Skeletal muscle tissue (tissue), 4 donors: ENCODE results near the gene WDR49. TPM values are rescaled to one million over a fixed set of nuclear protein-coding genes. Genes with fewer than 3 reads are reported as not detected.

Experiments used
- H3K27ac ChIP-seq: one replicate; pipeline ENCODE4 v1.7.0; 2013; ENCODE audit warnings: mild to moderate bottlenecking, low read depth, low read length, inconsistent platforms
- H3K27me3 ChIP-seq, 3 donors: one replicate each; pipeline ENCODE4 v1.7.0; 2013; ENCODE audit warnings: low read length in 3 of 3; ENCODE audit not compliant: control insufficient read depth in 3 of 3, insufficient read depth in 3 of 3
- H3K36me3 ChIP-seq, 3 donors: one replicate each; pipeline ENCODE4 v1.7.0; 2013; ENCODE audit warnings: low read length in 3 of 3; ENCODE audit not compliant: control insufficient read depth in 3 of 3, insufficient read depth in 3 of 3
- H3K4me1 ChIP-seq, 3 donors: one replicate each; pipeline ENCODE4 v1.7.0; 2013; ENCODE audit warnings: low read length in 3 of 3, mild to moderate bottlenecking in 3 of 3; ENCODE audit not compliant: control insufficient read depth in 3 of 3, insufficient read depth in 3 of 3
- H3K4me3 ChIP-seq, 3 donors: one replicate each; pipeline ENCODE4 v1.7.0; 2013; ENCODE audit warnings: low read length in 3 of 3
- H3K9ac ChIP-seq, 3 donors: one replicate each; pipeline ENCODE4 v1.7.0; 2013; ENCODE audit warnings: low read length in 3 of 3, mild to moderate bottlenecking in 3 of 3, moderate library complexity in 2 of 3, low read depth in 1 of 3
- H3K9me3 ChIP-seq, 3 donors: one replicate each; pipeline ENCODE4 v1.7.0; 2013; ENCODE audit warnings: low read length in 3 of 3; ENCODE audit not compliant: control insufficient read depth in 3 of 3
- total RNA-seq: library from RNA; depleted of rRNA; stranded (reverse); fragments of >200 nt; gene quantifications from one replicate; pipeline ENCODE4 v1.2.3, GENCODE V29; 2014
- donor health status: Osteomylitis.

WDR49 gene
- total RNA-seq, result 5.7 TPM

DNA sequence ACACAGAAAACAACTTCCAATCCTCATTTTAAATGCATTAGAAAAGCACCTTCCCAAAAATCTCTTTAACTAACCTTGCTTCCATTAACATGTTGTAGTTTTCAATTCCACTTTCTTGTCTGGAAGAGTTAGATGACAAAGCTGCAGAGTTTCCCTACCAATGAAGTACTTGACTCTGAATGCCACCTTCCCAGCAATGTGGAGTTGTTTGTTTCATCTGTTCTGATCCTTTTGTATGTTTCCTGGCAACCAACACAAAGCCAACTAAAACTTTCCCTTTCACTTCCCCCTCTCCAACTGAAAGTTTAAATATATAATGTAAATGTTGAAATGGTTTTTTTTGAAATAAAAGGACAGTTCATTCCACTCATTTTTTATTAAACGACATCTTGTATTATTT, at the start of gene WDR49:
Gene WDR49 (minus strand): TSS at position 183 of the 400 bp plus-strand sequence. CDS start 517 bp downstream, outside the sequence.
- Histone ChIP-seq H3K27ac (no peak within 1 kb of the TSS), H3K36me3 (no peaks in the 10 kb centered on the region), H3K27me3 (no peaks in the 10 kb centered on the region), H3K9me3 (no peaks in the 10 kb centered on the region), H3K4me1 (no peaks in the 10 kb centered on the region), H3K9ac (no peak within 1 kb of the TSS), H3K4me3 (no peak within 1 kb of the TSS)

DNA sequence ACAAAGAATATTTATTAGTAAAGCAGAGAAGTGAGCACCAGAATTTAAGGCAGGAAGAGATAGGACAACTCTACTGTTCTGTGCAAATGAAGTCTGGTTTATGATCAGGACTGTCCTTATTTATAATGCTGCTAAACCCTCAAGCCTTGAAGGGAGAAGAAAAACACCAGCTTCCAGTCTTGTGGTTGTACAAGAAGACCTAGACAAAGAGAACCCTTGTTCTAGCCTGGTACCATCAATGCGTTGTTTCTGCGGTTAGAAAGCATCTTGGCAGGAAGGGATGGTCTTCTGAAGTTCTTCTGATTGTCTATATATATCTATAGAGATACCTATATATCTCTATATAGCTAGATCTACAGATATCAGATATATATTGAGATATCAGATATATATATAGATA, 47.2 kb upstream of the WDR49 start:
- Histone ChIP-seq H3K4me3 (no peak overlapping the region), H3K9me3 (no peaks in the 10 kb centered on the region), H3K4me1 (no peaks in the 10 kb centered on the region), H3K27me3 (no peaks in the 10 kb centered on the region), H3K27ac (no peak overlapping the region), H3K9ac (no peak overlapping the region), H3K36me3 (peaks cover 0 to 8% (median 2%) of the 10 kb centered on the region in 3 donors)

DNA sequence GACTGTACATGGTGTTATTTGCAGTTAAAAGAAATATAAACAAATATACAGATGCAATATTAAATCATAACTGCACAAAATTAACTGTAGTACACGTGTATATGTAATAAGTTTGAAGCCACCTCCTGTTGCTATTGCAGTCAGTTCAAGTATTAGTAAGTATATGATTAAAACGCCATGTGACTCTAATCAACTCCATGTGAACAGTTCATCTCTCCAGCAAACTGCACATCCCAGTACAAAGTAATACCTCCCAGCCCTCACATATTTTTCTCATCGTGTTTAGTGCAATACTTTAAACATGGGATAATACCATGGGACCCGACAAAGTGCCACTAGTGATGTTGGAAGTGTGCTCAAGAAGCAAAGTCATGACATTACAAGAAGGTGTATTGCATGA, 46.3 kb upstream of the WDR49 start:
- Histone ChIP-seq H3K4me1 (no peaks in the 10 kb centered on the region), H3K27ac (no peak overlapping the region), H3K27me3 (no peaks in the 10 kb centered on the region), H3K4me3 (no peak overlapping the region), H3K9ac (no peak overlapping the region), H3K9me3 (no peaks in the 10 kb centered on the region), H3K36me3 (peaks cover 0 to 10% (median 4%) of the 10 kb centered on the region in 3 donors)

DNA sequence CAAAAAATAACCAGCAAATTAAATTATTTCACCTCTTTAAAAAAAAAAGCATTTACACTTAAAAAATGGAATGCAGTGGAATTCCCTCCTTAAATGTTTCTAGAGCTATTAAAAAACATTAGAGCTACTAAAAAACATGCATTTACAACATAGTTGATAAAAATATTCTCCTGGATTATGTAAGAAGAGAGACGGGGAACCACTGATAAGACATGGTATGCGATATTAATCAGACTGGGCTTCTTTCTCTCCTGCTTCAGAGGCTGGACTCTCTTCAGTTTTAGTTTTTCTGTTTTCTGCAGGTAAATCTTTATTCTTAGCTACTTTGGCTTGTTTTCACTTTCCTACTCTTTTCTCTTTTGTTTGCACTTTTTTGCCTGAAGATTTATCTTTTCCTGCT, 40.4 kb upstream of the WDR49 start:
- Histone ChIP-seq H3K4me3 (no peak overlapping the region), H3K27ac (no peak overlapping the region), H3K36me3 (peaks cover 3 to 13% (median 13%) of the 10 kb centered on the region in 3 donors), H3K4me1 (no peaks in the 10 kb centered on the region), H3K9ac (no peak overlapping the region), H3K9me3 (no peaks in the 10 kb centered on the region), H3K27me3 (no peaks in the 10 kb centered on the region)

DNA sequence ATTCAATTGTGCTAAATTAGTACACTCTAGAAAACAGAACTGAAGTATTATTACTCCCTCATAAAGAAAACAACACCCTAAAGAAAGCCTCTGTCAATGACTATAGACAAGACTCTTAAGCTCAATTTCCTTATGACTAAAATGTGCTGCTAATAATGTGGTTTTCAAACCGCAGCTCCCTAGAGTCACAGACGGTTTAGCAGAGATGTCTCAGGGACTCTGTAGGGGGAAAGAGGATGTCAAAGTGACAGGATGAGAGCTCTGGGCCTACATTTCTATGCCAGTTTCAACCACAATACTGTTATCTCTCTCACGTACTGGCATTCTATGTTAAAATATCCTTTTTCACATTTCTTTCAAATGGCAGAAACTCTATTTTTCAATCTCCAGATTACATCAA, 37.6 kb upstream of the WDR49 start:
- H3K9me3 ChIP-seq, result no peaks in the 10 kb centered on the region
- H3K4me3 ChIP-seq, result no peak overlapping the region
- no peaks in the 10 kb centered on the region for H3K27me3 ChIP-seq
- no peaks in the 10 kb centered on the region for H3K4me1 ChIP-seq
- no peak overlapping the region for H3K9ac ChIP-seq
- H3K36me3 ChIP-seq, result peaks cover 3 to 21% (median 17%) of the 10 kb centered on the region in 3 donors
- no peak overlapping the region for H3K27ac ChIP-seq

DNA sequence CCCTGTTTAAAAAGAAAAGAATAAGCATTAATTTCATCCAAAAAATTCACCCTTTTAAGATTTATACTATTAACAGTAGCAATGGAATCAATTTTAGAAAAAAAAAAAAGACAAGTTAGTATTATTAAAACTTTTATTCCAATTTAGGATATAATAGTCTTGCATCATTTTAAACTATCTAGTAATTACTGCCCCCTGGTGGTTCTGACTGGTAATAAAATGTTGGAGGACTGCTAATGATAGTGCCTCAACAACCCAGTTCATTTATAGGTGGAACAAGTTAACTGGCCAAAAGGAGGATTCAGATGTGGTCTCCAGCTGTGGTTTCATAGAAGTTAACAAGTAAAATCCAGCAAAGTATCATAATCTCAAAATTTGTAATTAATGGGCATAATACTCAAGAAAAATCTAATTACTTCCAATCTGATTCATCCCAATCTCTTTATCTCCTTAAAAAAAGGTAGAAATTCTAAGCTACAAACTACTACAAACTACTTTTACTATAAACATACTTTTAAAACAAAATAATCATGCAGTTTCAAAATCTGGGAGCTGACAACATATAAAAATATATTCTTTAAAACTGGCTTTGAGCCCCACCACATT, 30.7 kb upstream of the WDR49 start:
- no peaks in the 10 kb centered on the region for H3K27me3 ChIP-seq
- no peak overlapping the region for H3K27ac ChIP-seq
- H3K9me3 ChIP-seq, result no peaks in the 10 kb centered on the region
- no peaks in the 10 kb centered on the region for H3K4me1 ChIP-seq
- H3K36me3 ChIP-seq, result peaks cover 0 to 13% (median 8%) of the 10 kb centered on the region in 3 donors
- no peak overlapping the region for H3K4me3 ChIP-seq
- H3K9ac ChIP-seq, result no peak overlapping the region

DNA sequence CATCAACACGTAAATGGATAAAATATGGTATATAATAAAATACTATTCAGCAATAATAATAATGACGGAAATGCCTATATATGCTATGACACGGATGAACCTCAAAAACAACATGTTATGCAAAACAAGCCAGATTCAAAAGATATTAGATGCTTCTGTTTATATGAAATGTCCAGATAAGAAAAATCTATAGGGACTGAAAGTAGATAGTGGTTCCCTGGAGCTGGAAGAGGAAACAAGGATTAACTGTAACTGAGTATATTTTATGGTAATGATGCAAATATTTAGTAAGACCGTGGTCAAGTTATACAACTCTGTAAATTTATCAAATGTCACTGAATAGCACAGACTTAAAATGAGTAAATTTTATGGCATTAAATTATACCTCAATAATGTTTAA, 25.8 kb upstream of the WDR49 start:
- no peaks in the 10 kb centered on the region for H3K27me3 ChIP-seq
- H3K27ac ChIP-seq, result no peak overlapping the region
- peaks cover 0 to 11% (median 8%) of the 10 kb centered on the region in 3 donors for H3K36me3 ChIP-seq

DNA sequence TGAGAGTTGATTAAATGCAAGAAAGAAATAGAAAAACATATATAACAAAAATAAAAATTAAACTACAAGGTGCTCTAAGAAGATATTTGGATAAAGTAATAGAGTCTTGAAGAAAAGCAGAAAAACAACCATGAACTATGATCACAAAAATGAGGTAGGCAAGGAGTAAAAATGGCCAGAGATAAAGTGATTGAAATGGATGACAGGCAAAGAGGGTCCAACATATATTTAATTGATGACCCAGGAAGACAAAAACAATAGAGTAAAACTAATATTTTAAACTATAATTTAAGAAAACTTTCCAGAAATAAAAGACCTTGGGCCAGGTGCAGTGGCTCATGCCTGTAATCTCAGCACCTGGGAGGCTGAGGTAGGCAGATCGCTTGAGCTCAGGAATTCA, 22.1 kb upstream of the WDR49 start:
- H3K36me3 ChIP-seq, result peaks cover 0 to 7% (median 6%) of the 10 kb centered on the region in 3 donors
- peaks cover 0 to 17% (median 0%) of the 10 kb centered on the region in 3 donors for H3K9me3 ChIP-seq
- H3K4me1 ChIP-seq, result no peaks in the 10 kb centered on the region
- no peaks in the 10 kb centered on the region for H3K27me3 ChIP-seq
- no peak overlapping the region for H3K4me3 ChIP-seq
- H3K9ac ChIP-seq, result no peak overlapping the region
- H3K27ac ChIP-seq, result no peak overlapping the region

More for the DNA sequence above, 25.8 kb upstream of the WDR49 start:
- no peak overlapping the region for H3K4me3 ChIP-seq
- peaks cover 0 to 17% (median 0%) of the 10 kb centered on the region in 3 donors for H3K9me3 ChIP-seq
- no peaks in the 10 kb centered on the region for H3K4me1 ChIP-seq
- no peak overlapping the region for H3K9ac ChIP-seq

DNA sequence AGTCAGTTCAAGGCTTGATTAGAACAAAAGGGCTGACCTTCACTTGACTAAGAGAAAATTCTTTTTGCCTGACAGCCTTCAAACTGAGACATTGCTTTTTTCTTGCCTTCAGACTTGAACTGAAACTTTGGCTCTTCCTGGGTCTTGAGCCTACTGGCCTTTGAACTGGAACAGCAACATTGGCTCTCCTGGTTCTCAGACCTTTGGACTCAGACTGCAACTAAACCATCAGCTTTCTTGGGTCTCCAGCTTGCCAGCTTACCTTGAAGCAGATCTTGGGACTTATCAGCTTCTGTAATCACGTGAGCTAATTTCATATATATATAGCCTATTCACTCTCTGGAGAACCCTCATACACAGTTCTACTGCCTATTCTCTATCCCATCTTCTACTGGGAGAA, 19.5 kb upstream of the WDR49 start:
- Histone ChIP-seq H3K4me3 (no peak overlapping the region), H3K4me1 (no peaks in the 10 kb centered on the region), H3K36me3 (peaks cover 0 to 7% (median 6%) of the 10 kb centered on the region in 3 donors), H3K9ac (no peak overlapping the region), H3K9me3 (peaks cover 0 to 17% (median 0%) of the 10 kb centered on the region in 3 donors), H3K27me3 (no peaks in the 10 kb centered on the region), H3K27ac (no peak overlapping the region)

DNA sequence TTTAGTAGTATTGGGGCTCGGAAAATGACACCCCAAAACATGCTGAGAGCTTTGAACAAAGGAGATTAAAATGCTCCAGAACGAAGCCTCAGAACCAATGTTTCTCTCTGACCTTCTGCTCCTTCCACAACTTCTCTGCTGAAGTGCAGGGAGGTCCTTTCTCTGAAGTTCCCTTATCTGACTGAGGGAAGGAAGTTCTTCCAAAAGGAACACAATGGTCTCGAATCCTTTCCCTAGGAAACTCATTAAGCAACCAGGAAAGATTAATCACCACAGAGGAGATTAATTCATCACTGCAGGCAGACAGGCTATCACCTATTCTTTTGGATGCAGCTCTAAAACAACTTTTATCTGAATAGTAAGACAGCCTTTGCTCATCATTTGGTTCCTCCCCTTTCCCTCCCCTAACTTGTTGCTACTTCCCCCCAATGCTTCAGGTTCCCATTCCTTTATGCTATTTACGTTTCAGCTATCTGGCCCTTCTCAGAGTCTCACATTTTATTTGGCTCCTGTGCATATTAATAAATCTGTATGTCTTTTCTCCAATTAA, 18.2 kb upstream of the WDR49 start:
- peaks cover 0 to 7% (median 6%) of the 10 kb centered on the region in 3 donors for H3K36me3 ChIP-seq
- peaks cover 0 to 16% (median 0%) of the 10 kb centered on the region in 3 donors for H3K9me3 ChIP-seq
- no peaks in the 10 kb centered on the region for H3K4me1 ChIP-seq
- no peaks in the 10 kb centered on the region for H3K27me3 ChIP-seq
- no peak overlapping the region for H3K27ac ChIP-seq
- H3K9ac ChIP-seq, result no peak overlapping the region
- no peak overlapping the region for H3K4me3 ChIP-seq
